HG02981 (cell line): ENCODE data around the gene PSTK.

Experiments used
- ATAC-seq: cut with Tn5 transposase; IDR thresholded peaks from one replicate; pipeline ENCODE4 v1.9.1; 2021; ENCODE audit warnings: mild to moderate bottlenecking, moderate library complexity; ENCODE audit not compliant: unreplicated experiment

Gene PSTK

DNA sequence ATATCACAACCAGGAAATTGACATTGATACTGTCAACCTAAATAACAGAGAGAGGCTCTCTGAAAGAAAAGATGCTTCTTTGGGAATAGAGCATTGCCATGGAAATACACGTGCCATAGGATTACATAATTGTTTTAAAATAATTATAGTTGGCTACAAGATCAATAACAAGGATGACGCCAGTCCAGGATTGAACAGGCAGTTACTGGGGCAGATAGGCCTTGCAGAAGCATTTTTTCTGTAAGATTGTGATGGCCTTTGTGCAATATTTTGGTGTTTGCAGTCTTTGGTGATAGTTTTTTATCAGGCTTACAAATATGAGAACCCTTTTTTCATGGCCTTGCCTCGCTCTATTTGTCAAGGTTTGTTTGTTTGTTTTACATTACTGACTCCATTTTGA, 39.1 kb downstream of the PSTK start:
- ATAC-seq: no peak

DNA sequence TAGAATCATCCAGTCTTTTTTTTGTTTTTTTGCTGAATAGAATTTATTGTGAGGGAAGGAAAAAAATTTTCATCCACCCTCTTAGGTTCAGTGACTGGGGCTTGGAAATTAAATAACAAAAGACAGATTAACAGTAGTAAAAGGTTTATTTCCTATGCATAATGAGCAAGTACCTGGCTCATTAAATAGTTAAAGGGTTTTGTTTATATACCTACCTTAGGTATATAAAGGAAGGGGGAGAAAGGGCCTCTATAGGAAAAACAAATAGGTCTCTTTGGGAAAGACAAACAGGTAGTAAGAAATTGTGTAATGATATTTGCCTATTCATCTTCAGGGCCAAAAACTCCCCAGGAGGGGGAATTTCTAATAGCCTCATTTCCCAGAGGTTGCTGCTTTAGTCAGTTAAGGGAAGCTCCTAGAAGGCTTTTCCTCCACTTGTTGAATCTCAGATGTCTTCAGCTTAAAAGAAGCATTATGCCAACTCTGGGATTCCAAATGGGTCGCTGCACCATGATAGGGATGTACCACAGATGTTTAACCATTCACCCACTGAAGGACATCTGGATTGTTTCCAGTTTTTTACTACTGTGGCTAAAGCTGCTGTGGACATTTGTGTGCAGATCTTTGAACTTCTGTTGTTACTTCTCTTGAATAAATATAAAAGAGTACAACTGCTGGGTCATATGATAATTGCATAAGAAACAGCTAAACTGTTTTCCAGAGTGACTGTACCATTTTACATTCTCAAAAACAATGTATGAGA, 39.9 kb downstream of the PSTK start:
- no peak for ATAC-seq

DNA sequence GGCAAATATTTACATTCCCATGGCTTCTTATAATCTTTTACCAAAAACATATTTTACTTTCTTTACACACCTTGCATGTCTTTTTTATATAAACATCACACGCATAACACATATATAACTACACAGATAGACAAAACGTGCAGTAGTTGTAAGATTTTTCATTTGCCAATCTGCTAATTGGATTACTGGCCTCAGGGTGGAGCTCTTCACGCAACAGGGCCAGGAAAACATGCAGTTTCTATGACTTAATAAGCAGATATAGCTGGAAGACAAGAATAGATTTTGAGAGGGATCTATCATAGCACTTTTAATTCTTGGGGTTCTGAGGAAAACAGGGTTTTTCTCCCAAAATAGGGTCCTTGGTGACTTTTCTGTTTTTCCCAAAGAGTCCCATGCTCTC, 41.3 kb downstream of the PSTK start:
- ATAC-seq: no peak

DNA sequence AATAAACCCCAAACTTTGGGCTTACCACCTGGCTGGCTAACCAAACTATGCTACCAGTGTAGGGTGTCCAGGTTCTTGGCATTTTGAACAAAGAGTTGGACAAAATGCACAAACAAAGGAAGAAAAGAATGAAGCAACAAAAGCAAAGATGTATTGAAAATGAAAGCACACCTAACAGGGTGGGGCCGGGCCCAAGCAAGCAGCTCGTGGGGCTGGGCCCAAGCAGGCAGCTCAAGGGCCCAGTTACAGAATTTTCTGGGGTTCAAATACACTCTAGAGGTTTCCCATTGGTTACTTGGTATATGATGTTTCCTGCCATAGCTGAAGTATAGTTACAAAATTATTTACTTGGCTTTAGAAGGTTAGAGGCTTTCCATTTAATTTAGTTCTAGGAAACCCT, 44.3 kb downstream of the PSTK start:
- ATAC-seq: no peak

DNA sequence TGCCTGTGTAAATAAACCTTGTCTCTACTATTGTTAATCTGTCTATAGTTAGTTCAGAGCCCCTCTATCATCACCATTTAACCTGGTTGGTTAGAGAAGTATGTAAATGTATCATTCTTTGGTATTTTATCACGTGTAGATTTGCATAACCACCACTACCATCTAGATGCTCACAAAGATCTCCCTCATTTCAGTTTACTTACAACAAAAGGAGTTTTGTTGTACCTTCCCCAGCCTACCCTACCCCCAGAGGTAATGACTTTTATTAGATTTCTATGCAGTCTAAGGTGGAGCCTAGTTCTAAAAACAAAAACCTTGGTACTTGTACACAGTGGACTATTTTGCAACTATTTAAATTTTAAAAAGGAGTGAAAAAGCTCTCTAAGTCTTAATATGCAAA, 46.1 kb downstream of the PSTK start:
- ATAC-seq: no peak

DNA sequence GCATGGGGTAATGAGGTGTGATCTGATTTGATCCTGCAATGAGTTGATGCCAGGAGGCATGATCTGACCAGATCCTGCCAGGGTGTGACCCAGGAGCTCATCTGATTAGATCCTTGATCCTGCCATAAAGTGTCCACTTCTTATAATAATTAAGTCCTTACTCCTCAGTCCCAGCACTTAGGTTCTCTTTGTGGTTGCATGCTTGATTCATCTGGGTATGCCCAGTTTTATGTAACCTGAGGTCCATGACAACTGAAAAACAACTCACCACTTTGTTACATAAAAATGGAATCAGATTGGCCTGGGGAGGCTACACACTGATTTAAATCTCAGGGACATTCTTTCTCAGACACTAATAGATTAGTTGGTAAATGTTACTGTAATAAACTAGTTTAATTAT, 47.7 kb downstream of the PSTK start:
- no peak for ATAC-seq

DNA sequence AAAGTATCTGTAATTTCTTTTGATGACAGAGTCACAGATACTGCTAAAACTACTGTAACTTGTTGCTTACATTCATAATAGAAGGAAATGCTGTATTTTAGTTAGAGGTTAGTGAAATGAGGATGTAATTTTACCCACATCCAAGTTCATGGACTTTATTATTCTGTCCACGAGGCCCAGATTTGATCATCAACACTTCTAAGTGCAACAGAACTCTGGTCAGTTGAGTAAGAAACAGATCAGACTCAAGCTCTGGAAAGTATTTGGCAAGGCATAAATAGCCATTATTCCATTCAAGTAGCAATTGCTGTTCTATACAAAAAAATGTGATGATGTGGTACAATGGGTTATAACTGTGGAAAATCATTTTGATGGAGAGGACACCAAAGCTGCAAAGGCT, 50.9 kb downstream of the PSTK start:
- no peak for ATAC-seq

DNA sequence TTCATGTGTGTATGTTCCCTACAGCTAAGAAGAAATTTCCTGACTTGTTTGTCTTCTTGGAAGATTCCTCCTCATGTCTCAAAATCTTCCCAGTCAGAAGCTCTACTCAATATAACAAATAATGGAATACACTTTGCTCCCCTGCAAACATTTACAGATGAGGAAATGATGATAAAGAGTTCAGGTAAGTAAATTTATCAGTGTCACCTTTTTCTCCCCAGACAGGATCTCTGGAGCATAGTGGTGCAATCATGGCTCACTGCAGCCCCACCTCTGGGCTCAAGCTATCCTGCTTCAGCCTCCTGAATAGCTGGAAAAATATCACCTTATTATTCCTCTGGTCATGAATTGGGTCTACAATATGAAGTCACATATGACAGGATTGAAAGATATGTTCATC, 54.1 kb downstream of the PSTK start:
- ATAC-seq: no peak

DNA sequence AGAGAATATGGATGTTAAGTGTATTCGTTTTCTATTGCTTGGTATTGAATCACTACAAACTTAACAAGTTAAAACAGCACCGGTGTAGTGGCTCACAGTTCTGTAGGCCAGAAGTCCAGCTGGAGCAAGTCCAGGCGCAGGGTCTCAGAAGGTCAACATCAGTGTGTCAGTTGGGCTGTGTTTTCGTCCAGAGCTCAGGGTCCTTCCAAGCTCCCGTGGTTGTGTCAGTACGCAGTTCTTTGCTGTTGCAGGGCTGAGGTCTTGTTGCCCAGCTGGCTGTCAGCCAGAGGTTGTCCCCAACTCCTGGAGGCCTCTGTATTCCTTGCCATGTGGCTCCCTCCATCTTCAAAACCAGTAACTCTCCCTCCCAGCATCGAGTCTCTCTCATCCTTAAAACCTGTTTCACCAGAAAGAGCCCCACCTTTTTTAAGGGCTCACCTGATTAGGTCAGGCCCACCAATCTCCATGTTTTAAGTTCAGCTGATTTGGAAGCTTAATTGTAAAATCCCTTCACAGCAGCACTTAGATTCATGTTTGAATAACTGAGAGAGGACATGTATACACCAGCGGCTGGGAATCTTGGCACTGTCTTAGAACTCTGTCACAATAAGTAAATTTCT, 55.4 kb downstream of the PSTK start:
- ATAC-seq: no peak

DNA sequence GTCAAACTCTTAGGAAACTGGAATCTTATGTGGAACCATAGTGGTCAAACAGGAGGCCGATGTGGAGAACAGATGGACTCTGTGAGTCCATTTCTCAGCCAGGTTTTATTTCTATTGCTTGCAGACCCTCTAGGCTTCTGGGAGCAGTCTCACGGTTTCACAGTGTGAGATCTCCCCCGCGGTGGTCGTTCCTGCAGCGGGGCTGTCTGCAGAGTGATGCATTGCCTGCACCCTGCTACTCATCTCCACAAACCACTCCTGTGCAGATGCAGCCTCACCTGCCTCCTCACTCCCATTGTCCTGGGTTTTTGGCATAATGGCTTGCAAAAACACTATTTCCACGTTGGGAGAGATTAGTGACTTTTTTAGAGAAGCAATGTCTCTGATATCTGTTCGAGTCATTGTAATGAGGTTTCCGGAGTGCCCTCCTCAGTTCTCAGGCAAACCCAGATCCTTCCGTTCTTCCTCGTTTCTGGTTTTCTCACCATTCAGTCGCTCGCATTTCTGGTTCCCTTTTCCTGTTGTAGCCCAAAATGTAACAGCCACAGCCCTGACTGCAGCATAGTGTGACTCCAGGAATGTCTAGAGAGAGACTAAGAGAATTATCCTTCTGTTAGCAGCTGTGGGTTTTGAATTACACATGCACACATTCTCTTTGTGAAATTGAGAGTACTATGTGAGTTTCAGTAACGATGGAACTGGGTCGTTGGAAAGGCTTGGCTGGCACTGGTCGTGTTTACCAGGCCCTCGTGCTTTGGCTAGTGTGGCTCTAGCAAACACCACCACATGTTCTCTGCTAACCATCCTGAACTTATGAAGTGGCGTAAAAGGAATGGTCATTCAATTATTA, 58.8 kb downstream of the PSTK start:
- ATAC-seq: peak; percentile 53

DNA sequence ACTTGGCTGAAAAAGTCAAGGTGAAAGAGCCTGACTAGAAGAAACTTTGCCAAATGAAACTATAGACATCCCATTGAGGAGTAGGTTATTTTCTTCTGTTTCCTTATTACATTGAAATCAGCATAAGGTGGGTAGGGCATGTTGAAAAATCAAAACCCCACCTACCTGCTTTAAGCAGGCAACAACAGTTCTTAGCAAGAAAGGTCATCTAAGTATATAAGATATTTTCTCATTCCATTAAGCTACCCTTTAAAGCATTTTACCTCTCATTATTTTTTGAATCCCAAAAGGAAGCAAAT, 59.4 kb downstream of the PSTK start:
- peak; percentile 51 for ATAC-seq
